Activated T-helper 17 cell treated with anti-CD3 and anti-CD28 coated beads, Interleukin-2, amount 50 U/mL, for 72 hours (primary cell): ENCODE data around the gene BMP5. TPM values are rescaled to one million over a fixed set of nuclear protein-coding genes. Genes with fewer than 3 reads are reported as not detected.

Source experiments
- ATAC-seq: fragments of 150-1000 bp; cut with Tn5 transposase; replicated peaks from 2 replicates; pipeline ENCODE4 v1.10.0; 2021; ENCODE audit warnings: mild to moderate bottlenecking, moderate library complexity
- H3K27ac Mint-ChIP-seq: one replicate; pipeline ENCODE4 v1.8.0; 2022; ENCODE audit warnings: mixed read lengths
- H3K27me3 Mint-ChIP-seq: one replicate; pipeline ENCODE4 v1.8.0; 2022; ENCODE audit warnings: mixed read lengths
- H3K36me3 Mint-ChIP-seq: one replicate; pipeline ENCODE4 v1.8.0; 2022; ENCODE audit warnings: low read depth, mild to moderate bottlenecking, mixed read lengths
- H3K4me1 Mint-ChIP-seq: one replicate; pipeline ENCODE4 v1.8.0; 2022; ENCODE audit warnings: mixed read lengths
- H3K4me3 Mint-ChIP-seq: one replicate; pipeline ENCODE4 v1.8.0; 2022; ENCODE audit warnings: mild to moderate bottlenecking, mixed read lengths
- H3K9me3 Mint-ChIP-seq: one replicate; pipeline ENCODE4 v1.8.0; 2022; ENCODE audit warnings: mixed read lengths
- total RNA-seq, 2 donors: library from RNA; stranded (reverse); gene quantifications; one replicate each; pipeline ENCODE4 v1.2.3, GENCODE V29; 2022

Gene BMP5
- total RNA-seq, 2 donors from 2014 or later = not detected

DNA sequence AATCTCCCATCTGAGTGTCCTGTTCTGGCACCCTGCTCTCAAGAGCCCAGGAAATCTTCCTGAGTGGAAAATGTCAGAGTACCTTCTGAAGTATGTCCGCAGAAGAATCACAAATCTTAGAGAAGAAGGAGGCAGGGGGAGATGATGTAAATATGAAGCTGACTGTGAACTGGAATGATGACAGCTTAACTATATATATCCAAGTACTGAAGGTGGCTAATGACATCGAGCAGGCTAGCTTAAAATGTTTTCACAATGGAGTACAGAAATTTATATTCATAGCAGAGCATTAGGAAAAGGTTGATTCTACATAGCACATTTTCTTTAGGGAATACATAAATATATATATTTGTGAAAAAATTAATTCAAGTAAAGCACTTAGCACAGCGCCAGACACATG is 64.3 kb downstream of the BMP5 start:
- no peaks in the 10 kb centered on the region for H3K27me3 Mint-ChIP-seq
- ATAC-seq = no peak
- no peak overlapping the region for H3K4me3 Mint-ChIP-seq
- H3K36me3 Mint-ChIP-seq = no peaks in the 10 kb centered on the region
- no peaks in the 10 kb centered on the region for H3K4me1 Mint-ChIP-seq
- peaks cover 10% of the 10 kb centered on the region for H3K9me3 Mint-ChIP-seq
- no peak overlapping the region for H3K27ac Mint-ChIP-seq

DNA sequence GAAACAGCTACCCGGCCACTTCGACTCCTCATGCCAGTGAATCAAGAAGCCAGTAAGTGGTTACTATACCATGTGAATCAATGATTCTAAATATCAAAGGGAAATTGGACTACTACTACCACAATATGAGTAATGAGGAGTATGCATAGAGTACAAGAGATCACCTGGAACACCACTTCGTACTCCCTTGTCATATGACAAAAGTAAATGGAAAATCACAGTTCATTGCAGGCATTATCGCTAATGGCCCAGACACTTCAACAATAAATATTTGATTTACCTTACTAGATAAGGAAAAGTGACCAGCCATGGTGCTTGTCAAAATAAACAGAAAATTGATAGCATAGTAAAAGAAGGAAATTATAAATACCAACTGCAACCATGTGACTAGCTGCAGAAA is 73.1 kb downstream of the BMP5 start:
- no peaks in the 10 kb centered on the region for H3K4me1 Mint-ChIP-seq
- ATAC-seq = no peak
- peaks cover 12% of the 10 kb centered on the region for H3K9me3 Mint-ChIP-seq
- H3K27me3 Mint-ChIP-seq = no peaks in the 10 kb centered on the region
- H3K36me3 Mint-ChIP-seq = no peaks in the 10 kb centered on the region
- H3K4me3 Mint-ChIP-seq = no peak overlapping the region
- no peak overlapping the region for H3K27ac Mint-ChIP-seq

DNA sequence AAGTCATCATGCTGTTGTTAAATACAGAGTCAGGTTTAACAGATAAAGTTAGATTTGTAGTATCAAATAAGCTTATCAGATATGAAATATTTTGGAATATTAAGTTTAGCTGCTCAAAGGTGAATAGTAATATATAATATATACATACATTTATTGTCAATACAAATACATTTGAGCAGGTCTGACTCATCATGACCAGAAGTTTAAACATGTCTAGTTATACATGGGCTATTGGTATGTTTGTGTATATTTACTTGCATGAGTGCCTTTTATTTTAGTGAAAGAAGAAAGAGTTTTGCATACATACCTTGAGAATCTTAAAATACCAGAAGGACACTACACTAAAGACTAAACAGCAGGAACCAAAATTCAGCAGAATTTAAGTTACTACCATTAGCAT is 76.8 kb downstream of the BMP5 start:
- no peaks in the 10 kb centered on the region for H3K27me3 Mint-ChIP-seq
- peaks cover 6% of the 10 kb centered on the region for H3K9me3 Mint-ChIP-seq
- no peak overlapping the region for H3K27ac Mint-ChIP-seq
- no peak overlapping the region for H3K4me3 Mint-ChIP-seq
- H3K4me1 Mint-ChIP-seq = no peaks in the 10 kb centered on the region
- ATAC-seq = no peak
- H3K36me3 Mint-ChIP-seq = no peaks in the 10 kb centered on the region

DNA sequence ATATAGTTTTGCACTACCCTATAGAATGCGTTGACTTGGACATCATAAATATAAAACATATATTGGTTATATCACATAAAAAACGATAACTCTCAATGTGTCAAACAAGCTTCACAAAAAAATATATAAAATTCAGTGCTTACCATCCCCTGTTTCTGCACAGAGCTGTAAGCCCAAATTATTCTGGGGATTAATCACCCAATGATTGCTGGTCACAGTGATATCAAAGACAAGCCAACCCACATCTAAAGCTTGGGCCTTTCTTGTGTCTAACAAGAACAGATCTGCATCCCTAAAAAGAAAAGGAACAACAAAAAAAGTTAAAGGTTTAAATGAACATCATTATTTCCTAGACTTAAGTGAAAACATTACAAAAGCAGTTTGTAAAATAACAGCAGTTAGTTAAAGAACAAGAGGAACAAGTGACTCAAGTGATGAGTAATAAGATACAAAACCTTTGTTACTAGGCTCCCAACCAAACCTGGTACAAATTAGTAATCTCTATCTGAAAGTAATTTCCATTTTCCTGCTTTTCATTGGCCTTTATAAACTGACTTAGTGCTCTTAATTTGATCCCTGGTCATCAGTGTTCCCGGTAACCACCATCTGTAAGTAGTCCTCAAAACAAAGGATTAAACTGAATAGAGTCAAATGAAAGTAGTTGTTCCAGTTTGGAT is 81.1 kb downstream of the BMP5 start:
- Mint-ChIP-seq H3K4me3 (no peak overlapping the region), H3K36me3 (no peaks in the 10 kb centered on the region), H3K4me1 (no peaks in the 10 kb centered on the region), H3K27ac (no peak overlapping the region), H3K9me3 (peaks cover 15% of the 10 kb centered on the region), H3K27me3 (no peaks in the 10 kb centered on the region)
- no peak for ATAC-seq

DNA sequence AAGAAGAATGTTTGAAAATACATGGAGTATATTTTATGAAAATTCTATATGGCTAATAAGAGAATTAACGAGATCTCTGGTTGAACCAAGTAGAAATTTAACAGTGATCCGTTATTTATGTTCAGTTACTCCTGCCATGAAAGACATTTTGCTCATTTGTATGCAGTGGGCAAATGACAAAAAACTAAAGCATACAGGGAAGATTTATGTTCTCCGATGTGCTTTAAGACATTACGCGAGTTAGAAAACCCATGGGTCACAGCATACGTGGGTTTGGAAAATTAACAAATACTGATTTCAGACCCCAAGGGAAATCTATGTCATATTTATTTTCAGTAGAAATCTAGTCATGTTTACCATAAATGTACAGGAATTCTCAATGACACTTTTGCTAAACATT is 90.1 kb downstream of the BMP5 start:
- H3K4me3 Mint-ChIP-seq = no peak overlapping the region

DNA sequence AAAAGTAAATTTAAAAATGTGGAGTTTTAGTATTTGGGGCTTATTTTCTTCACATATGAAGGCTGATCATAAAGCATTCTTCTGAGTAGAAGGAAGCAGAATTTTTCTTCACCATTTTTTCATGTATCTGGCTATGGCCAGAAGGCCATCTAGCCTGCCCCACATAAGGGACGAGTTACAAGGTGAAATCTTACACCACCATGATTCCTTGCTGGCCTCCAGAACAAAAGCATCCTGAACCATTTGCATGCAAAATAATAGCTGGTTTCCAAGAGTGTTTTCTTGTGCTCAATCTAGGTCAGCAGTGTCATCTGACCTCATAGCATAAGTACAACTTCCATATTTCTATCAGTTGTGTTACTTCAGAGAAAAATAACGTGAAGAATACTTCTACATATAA is 93.1 kb downstream of the BMP5 start:
- no peak overlapping the region for H3K4me3 Mint-ChIP-seq
- no peak for ATAC-seq
- no peaks in the 10 kb centered on the region for H3K4me1 Mint-ChIP-seq
- peaks cover 5% of the 10 kb centered on the region for H3K9me3 Mint-ChIP-seq
- no peaks in the 10 kb centered on the region for H3K27me3 Mint-ChIP-seq
- H3K27ac Mint-ChIP-seq = no peak overlapping the region
- no peaks in the 10 kb centered on the region for H3K36me3 Mint-ChIP-seq

More for the DNA sequence above, 90.1 kb downstream of the BMP5 start:
- Mint-ChIP-seq H3K27ac (no peak overlapping the region), H3K27me3 (no peaks in the 10 kb centered on the region), H3K4me1 (no peaks in the 10 kb centered on the region), H3K9me3 (no peaks in the 10 kb centered on the region), H3K36me3 (no peaks in the 10 kb centered on the region)
- no peak for ATAC-seq

DNA sequence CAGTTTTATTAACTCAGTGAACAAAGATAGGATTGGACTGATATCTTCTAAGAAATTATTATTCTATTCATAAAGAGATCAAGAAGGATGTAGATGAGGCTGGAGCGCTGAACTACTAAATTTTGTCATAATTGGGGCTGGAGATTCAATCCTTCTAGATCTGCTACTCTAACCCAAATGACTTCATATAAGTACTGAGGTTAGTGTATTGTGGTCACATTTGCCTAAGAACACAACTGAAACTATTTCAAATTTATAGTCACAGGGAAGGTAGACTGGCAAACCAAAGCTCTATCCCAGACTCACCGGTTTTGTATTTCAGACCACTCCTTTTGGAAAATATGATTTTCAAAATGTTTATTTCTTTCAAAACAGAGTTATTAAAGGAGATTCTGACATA is 96.7 kb downstream of the BMP5 start:
- ATAC-seq = no peak
- Mint-ChIP-seq H3K27ac (no peak overlapping the region), H3K9me3 (peaks cover 5% of the 10 kb centered on the region), H3K4me1 (no peaks in the 10 kb centered on the region), H3K27me3 (no peaks in the 10 kb centered on the region), H3K36me3 (no peaks in the 10 kb centered on the region), H3K4me3 (no peak overlapping the region)

DNA sequence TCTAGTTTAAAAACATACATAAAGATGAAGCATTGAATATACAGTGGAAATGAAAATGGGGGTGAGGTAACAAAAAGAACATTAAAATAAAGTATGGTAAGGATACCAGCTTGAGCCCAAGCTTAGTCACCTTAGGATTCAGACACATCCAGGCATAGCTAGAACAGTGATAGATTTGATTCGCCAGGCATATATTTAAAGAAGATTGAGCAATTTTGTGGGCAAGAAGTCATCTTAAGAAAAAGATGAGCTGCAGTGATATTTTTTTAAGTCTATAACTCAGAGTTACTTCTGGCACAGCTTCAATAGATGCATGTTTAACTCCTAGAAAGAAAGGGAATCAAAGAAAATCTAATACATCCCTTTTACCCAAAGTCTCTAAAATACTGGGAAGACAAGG is 97.9 kb downstream of the BMP5 start:
- Mint-ChIP-seq H3K4me3 (no peak overlapping the region), H3K9me3 (peaks cover 9% of the 10 kb centered on the region), H3K36me3 (no peaks in the 10 kb centered on the region), H3K27ac (no peak overlapping the region), H3K4me1 (no peaks in the 10 kb centered on the region), H3K27me3 (no peaks in the 10 kb centered on the region)
- no peak for ATAC-seq

DNA sequence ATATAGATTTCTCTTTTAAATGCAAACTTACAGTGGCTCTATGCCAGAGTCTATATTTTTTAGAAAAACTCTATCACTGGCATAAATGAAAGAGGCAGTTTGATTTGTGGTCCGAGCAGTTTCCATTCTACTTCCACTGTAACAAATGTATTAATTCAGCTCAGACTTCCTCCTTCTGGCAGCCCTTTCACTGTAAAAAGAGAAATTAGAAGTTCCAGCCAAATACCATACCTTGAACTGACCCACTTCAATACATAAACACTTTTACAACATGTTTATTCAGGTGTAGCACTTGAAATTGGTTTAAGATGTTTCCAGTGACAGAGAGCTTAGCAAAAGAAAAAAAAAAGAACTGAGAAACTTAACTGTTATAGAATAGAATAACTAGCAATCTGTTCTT is 99.3 kb downstream of the BMP5 start:
- no peaks in the 10 kb centered on the region for H3K36me3 Mint-ChIP-seq
- peaks cover 13% of the 10 kb centered on the region for H3K9me3 Mint-ChIP-seq
- H3K27me3 Mint-ChIP-seq = no peaks in the 10 kb centered on the region
- H3K4me3 Mint-ChIP-seq = no peak overlapping the region
- H3K4me1 Mint-ChIP-seq = no peaks in the 10 kb centered on the region
- no peak for ATAC-seq
- no peak overlapping the region for H3K27ac Mint-ChIP-seq

DNA sequence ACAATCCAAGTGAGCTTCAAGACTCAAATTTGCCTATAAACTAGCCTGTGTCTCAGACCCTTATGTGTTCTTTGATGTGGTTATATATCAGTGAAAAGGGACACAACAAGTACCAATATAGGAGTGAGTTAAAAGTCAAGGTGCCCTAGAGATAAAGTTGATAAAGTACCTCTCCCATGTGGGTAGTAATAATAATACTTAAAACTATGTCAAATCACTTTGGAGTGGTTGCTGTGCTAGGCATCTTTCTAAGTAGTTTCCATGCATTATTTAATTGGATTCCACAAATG is 100.4 kb downstream of the BMP5 start:
- no peaks in the 10 kb centered on the region for H3K36me3 Mint-ChIP-seq

DNA sequence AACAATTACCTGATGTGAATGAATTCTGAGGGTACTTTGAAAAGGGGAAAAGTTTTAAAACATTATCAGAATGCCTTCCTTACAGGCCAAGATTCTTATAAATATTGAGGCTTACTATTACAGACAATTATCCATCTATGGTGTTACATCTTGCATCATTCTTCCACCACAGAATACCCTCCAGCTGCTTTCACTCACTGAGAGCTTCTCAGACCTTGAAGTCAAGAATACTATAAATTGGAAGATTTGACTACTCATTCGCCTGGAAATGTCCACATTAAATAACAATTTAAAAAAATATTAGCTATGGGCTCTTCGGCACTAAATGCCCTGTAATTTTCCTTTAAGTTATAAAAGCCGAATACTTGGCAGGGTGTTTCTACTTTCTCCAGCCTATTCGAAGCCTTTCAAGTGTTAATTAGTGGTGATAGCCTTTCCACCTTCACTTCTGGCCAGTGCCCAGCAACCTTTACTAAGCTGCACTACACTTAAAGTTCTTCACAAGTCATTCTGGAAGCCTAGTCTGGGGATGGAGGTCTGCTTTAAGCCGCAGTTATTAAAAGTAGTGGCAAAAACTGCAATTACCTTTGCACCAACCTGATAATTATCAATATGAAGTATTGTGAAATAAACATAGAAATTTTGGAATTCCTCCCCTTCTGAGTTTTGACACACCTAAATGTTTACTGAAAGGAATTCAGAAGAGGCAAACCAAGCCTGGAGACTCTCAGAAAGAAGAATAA is 100.9 kb downstream of the BMP5 start:
- H3K4me3 Mint-ChIP-seq = no peak overlapping the region
- no peaks in the 10 kb centered on the region for H3K27me3 Mint-ChIP-seq
- no peaks in the 10 kb centered on the region for H3K36me3 Mint-ChIP-seq
- H3K9me3 Mint-ChIP-seq = peaks cover 13% of the 10 kb centered on the region
- H3K27ac Mint-ChIP-seq = no peak overlapping the region
- no peak for ATAC-seq
- no peaks in the 10 kb centered on the region for H3K4me1 Mint-ChIP-seq

More for the DNA sequence above, 100.4 kb downstream of the BMP5 start:
- ATAC-seq = no peak
- Mint-ChIP-seq H3K9me3 (peaks cover 13% of the 10 kb centered on the region), H3K27me3 (no peaks in the 10 kb centered on the region), H3K4me1 (no peaks in the 10 kb centered on the region), H3K4me3 (no peak overlapping the region), H3K27ac (no peak overlapping the region)

DNA sequence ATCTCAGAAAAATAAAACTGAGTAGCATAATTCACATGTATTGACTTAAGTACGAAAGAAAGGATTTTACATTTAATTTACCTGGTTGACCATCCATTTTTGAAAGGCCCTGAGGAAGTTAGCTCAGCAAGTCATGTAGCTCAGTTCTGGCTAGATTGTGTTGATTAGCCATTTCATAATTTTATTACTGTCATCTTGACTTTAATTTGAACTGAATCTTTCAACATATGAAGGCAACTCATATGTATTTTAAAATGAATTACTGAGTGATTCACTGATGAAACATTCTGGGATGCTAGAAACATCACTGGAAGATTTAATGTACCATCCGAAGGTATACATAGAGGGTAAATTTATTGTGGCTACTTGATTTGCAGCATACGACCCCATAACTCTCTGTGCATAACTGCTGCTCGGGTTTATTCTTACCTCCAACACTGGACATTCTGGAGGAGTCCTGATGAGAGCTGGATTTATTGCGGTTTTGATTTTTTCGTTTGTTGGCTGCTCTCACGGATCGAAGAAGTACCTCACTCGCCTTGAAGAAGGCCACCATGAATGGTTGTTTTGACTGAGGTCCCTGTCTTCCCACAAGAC is 101.7 kb downstream of the BMP5 start:
- H3K27ac Mint-ChIP-seq = no peak overlapping the region
- no peaks in the 10 kb centered on the region for H3K27me3 Mint-ChIP-seq
- H3K4me1 Mint-ChIP-seq = no peaks in the 10 kb centered on the region
- no peaks in the 10 kb centered on the region for H3K36me3 Mint-ChIP-seq
- H3K9me3 Mint-ChIP-seq = peaks cover 13% of the 10 kb centered on the region
- no peak for ATAC-seq
- no peak overlapping the region for H3K4me3 Mint-ChIP-seq

DNA sequence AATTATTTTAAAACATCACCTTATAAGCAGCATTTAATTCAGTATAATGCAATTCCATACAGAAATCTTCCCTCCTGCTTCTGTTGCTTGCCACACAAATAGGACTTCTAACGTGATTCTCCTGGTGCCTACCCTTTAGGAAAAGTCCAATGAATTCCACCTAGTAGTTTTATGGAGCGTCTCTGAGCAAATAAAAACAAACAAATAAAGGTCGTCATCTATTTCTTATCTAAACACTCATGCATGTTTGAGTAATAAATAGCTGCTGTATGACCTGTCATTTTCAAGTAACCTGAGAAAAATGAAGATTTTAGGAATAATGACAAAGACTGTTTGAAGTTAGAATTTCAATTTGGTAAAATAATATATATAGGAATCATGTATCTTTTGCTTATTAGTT is 102.7 kb downstream of the BMP5 start:
- Mint-ChIP-seq H3K4me1 (no peaks in the 10 kb centered on the region), H3K27me3 (no peaks in the 10 kb centered on the region), H3K27ac (no peak overlapping the region), H3K4me3 (no peak overlapping the region), H3K36me3 (no peaks in the 10 kb centered on the region), H3K9me3 (peaks cover 8% of the 10 kb centered on the region)
- no peak for ATAC-seq

DNA sequence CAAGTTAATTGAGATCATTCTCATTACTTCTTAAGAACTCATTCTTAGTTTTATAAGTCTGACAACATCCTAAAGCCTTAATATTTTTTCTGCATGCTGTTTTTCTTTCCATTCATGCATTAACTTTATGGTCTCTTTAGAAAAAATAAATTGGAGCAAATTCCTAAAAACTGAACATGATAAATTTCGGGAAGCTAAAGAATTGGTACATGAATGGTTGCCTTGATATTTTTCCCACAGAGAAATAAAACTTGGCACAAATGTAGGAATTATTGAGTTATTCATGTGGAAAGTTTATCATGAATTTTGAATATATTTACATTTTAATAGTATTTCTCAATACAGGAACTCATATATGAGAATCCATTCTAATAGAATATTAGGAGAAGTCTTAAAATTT is 115.9 kb downstream of the BMP5 start:
- H3K36me3 Mint-ChIP-seq = no peaks in the 10 kb centered on the region
- no peaks in the 10 kb centered on the region for H3K27me3 Mint-ChIP-seq
- H3K9me3 Mint-ChIP-seq = peaks cover 12% of the 10 kb centered on the region
- H3K4me1 Mint-ChIP-seq = no peaks in the 10 kb centered on the region
- no peak overlapping the region for H3K4me3 Mint-ChIP-seq
- ATAC-seq = no peak
- no peak overlapping the region for H3K27ac Mint-ChIP-seq

DNA sequence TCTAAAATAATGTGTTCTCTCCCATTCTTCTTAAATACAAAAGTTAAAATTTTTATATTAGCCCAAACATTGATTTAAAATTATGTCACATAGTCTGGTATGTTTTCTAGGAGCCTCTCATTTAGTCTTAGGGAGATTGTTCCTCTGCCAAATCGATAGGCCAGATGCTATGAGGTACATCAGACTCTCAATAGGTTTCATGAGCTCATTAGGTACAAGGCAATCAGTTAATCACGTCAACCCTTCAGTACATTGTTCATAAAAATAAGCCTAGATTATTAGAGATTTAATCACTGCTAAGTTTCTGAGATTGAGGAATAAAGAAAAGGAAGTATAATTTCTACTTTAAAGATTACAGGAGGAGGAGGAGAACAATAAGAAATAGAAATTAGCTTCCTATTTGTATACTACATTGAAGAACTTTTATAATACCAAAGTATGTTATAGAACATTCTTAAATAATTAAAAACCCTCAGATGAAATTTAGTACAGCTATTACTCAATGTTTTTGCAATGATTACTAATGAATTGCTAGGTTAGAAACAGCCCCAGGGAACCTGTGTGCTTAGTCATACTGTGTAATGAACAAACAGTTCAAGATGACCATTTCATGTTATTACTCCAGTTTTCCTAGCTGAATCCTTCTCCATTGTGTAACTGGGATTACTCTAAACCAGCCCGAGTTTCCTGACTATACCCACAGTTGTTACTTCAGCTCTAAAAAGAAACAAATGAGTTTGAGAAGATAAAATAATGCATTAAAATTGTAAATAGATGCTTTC is 117.0 kb downstream of the BMP5 start:
- ATAC-seq = no peak
- Mint-ChIP-seq H3K27ac (no peak overlapping the region), H3K36me3 (no peaks in the 10 kb centered on the region), H3K9me3 (peaks cover 12% of the 10 kb centered on the region), H3K4me1 (no peaks in the 10 kb centered on the region), H3K4me3 (no peak overlapping the region), H3K27me3 (no peaks in the 10 kb centered on the region)
